ENCODE data around the gene INHBE.

DNA sequence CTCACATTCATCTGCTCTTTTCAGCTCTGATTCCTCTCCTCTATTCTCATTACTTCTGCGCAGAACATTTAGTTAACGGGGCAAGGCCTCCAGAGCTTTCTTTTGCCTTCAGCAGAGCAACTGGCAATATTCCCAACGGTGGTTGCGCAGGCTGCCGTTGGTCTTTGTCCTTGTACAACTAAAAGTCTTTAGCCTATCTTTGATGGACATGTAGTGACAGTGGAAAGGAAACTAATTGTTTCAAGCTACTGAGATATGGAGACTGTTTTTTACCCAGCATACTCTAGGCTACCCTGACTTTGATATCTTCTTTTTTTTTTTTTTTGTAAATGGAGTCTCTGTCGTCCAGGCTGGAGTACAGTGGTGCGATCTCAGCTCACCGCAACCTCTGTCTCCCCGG is 36.9 kb upstream of the INHBE start:
- TF ChIP-seq POLR2AphosphoS5 (IDR thresholded peaks at IDR 0.05) (no peak), POLR2A (IDR thresholded peaks at IDR 0.05; ENCODE audit: low read depth) (no peak), EP300 (IDR thresholded peaks at IDR 0.05) (no peak)
- TF ChIP-seq, protein P1, sequence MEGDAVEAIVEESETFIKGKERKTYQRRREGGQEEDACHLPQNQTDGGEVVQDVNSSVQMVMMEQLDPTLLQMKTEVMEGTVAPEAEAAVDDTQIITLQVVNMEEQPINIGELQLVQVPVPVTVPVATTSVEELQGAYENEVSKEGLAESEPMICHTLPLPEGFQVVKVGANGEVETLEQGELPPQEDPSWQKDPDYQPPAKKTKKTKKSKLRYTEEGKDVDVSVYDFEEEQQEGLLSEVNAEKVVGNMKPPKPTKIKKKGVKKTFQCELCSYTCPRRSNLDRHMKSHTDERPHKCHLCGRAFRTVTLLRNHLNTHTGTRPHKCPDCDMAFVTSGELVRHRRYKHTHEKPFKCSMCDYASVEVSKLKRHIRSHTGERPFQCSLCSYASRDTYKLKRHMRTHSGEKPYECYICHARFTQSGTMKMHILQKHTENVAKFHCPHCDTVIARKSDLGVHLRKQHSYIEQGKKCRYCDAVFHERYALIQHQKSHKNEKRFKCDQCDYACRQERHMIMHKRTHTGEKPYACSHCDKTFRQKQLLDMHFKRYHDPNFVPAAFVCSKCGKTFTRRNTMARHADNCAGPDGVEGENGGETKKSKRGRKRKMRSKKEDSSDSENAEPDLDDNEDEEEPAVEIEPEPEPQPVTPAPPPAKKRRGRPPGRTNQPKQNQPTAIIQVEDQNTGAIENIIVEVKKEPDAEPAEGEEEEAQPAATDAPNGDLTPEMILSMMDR (IDR thresholded peaks at IDR 0.05) = no peak

Data from esophagus muscularis mucosa (tissue), 4 donors.